Loucy (cell line): ENCODE data around the gene ABCB6.

Experiments
- EZH2phosphoT487 ChIP-seq: fragments of 200-600 bp; IDR thresholded peaks from 2 replicates; pipeline ENCODE4 v1.6.1; 2018; ENCODE audit warnings: antibody characterized with exemption, mild to moderate bottlenecking, moderate library complexity, borderline replicate concordance
- TF ChIP-seq, protein P1 (sequence below): fragments of 200-600 bp; sonication (generic); conservative IDR thresholded peaks from 2 replicates; pipeline ENCODE4 v1.5.1; 2014; ENCODE audit warnings: mild to moderate bottlenecking, antibody characterized with exemption, low read length

DNA sequence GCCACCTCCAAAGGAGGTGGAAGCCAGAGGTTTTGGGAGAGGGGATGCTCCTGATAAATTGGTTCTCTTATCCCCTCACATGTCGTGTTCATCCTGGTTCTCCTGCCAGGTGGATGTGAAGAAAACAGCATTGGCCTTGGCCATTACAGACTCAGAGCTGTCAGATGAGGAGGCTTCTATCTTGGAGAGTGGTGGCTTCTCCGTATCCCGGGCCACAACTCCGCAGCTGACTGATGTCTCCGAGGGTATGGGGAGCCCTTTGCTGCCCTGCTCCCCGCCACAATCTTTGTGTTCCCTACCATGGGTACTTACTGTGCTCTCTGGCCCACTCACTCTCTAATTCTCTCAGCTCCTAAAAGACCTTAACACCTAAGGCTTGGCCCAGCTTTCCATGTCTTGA lies 37.2 kb downstream of the ABCB6 start:
- TF ChIP-seq, protein P1, sequence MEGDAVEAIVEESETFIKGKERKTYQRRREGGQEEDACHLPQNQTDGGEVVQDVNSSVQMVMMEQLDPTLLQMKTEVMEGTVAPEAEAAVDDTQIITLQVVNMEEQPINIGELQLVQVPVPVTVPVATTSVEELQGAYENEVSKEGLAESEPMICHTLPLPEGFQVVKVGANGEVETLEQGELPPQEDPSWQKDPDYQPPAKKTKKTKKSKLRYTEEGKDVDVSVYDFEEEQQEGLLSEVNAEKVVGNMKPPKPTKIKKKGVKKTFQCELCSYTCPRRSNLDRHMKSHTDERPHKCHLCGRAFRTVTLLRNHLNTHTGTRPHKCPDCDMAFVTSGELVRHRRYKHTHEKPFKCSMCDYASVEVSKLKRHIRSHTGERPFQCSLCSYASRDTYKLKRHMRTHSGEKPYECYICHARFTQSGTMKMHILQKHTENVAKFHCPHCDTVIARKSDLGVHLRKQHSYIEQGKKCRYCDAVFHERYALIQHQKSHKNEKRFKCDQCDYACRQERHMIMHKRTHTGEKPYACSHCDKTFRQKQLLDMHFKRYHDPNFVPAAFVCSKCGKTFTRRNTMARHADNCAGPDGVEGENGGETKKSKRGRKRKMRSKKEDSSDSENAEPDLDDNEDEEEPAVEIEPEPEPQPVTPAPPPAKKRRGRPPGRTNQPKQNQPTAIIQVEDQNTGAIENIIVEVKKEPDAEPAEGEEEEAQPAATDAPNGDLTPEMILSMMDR: no peak
- TF ChIP-seq EZH2phosphoT487: no peak
